ENCODE measurements around the gene CCDC167.

CCDC167 gene

GRCh38 chr6:37543361-37543760, 43.7 kb upstream of the CCDC167 start:
- in situ Hi-C loops (cut with MboI; ENCODE audit: low sequenced_read_pairs, unreplicated experiment), result no loop called here
- no peak for TF ChIP-seq CTCF (IDR thresholded peaks at IDR 0.05; ENCODE audit: borderline replicate concordance, control extremely low read depth, extremely low read depth, insufficient read depth, missing control alignments)
- no peak for DNase-seq (ENCODE audit: low spot score)

GRCh38 chr6:37541346-37541745, 41.7 kb upstream of the CCDC167 start:
- in situ Hi-C loops (cut with MboI; ENCODE audit: low sequenced_read_pairs, unreplicated experiment), result no loop called here
- no peak for DNase-seq (ENCODE audit: low spot score)
- TF ChIP-seq CTCF (IDR thresholded peaks at IDR 0.05; ENCODE audit: borderline replicate concordance, control extremely low read depth, extremely low read depth, insufficient read depth, missing control alignments), result no peak

GRCh38 chr6:37540390-37540789, 40.7 kb upstream of the CCDC167 start:
- in situ Hi-C loops (cut with MboI; ENCODE audit: low sequenced_read_pairs, unreplicated experiment), result no loop called here
- no peak for DNase-seq (ENCODE audit: low spot score)
- no peak for TF ChIP-seq CTCF (IDR thresholded peaks at IDR 0.05; ENCODE audit: borderline replicate concordance, control extremely low read depth, extremely low read depth, insufficient read depth, missing control alignments)

GRCh38 chr6:37540029-37540352, 40.3 kb upstream of the CCDC167 start:
- in situ Hi-C loops (cut with MboI; ENCODE audit: low sequenced_read_pairs, unreplicated experiment), result no loop called here
- DNase-seq (ENCODE audit: low spot score), result no peak

GRCh38 chr6:37539171-37540028, 39.7 kb upstream of the CCDC167 start:
- no peak for DNase-seq (ENCODE audit: low spot score)
- in situ Hi-C loops (cut with MboI; ENCODE audit: low sequenced_read_pairs, unreplicated experiment), result no loop called here
- TF ChIP-seq CTCF (IDR thresholded peaks at IDR 0.05; ENCODE audit: borderline replicate concordance, control extremely low read depth, extremely low read depth, insufficient read depth, missing control alignments), result no peak

More at GRCh38 chr6:37540029-37540352, 40.3 kb upstream of the CCDC167 start:
- TF ChIP-seq CTCF (IDR thresholded peaks at IDR 0.05; ENCODE audit: borderline replicate concordance, control extremely low read depth, extremely low read depth, insufficient read depth, missing control alignments), result no peak

GRCh38 chr6:37538107-37538506, 38.4 kb upstream of the CCDC167 start:
- peak; percentile 79 for DNase-seq (ENCODE audit: low spot score)
- peak; percentile 44 for TF ChIP-seq CTCF (IDR thresholded peaks at IDR 0.05; ENCODE audit: borderline replicate concordance, control extremely low read depth, extremely low read depth, insufficient read depth, missing control alignments)
- in situ Hi-C loops (cut with MboI; ENCODE audit: low sequenced_read_pairs, unreplicated experiment), result no loop called here
